HepG2 (cell line): ENCODE measurements around the gene CRIM1. TPM values are rescaled to one million over a fixed set of nuclear protein-coding genes. Genes with fewer than 3 reads are reported as not detected.

Source experiments
- AHDC1 ChIP-seq: sonication (generic); formaldehyde crosslinking; IDR thresholded peaks from 2 replicates; pipeline ENCODE4 v1.5.1; 2020; ENCODE audit warnings: mild to moderate bottlenecking, missing genetic modification reagents, borderline replicate concordance
- ATF5 ChIP-seq: sonication (generic); formaldehyde crosslinking; IDR thresholded peaks from 2 replicates; pipeline ENCODE4 v1.4.0; 2020; ENCODE audit warnings: mild to moderate bottlenecking, low read depth, missing genetic modification reagents
- BCL6 ChIP-seq: IDR thresholded peaks from 2 replicates; pipeline ENCODE4 v1.6.1; 2016; ENCODE audit warnings: missing genetic modification reagents, missing compliant biosample characterization
- CEBPB ChIP-seq: IDR thresholded peaks from 2 replicates; pipeline ENCODE4 v1.6.1; 2011; ENCODE audit warnings: low read depth, low read length, improper control_type of control experiment, borderline replicate concordance
- CREM ChIP-seq, 2 experiments: sonication (generic) in 1 of 2; formaldehyde crosslinking in 1 of 2; IDR thresholded peaks; 2 replicates each; pipeline versions ENCODE4 v1.4.0 to v1.6.1; 2016 to 2020; ENCODE audit warnings: antibody characterized with exemption in 1 of 2, mild to moderate bottlenecking in 1 of 2, missing genetic modification reagents in 1 of 2
- FOXA1 ChIP-seq, 2 experiments: fragments of 450-650 bp in 1 of 2; sonication (generic) in 1 of 2; formaldehyde crosslinking in 1 of 2; IDR thresholded peaks; 2 replicates each; pipeline versions ENCODE4 v1.4.0 to v1.6.1; 2016 to 2020; ENCODE audit warnings: missing genetic modification reagents in 1 of 2
- GATAD2A ChIP-seq: IDR thresholded peaks from 2 replicates; pipeline ENCODE4 v1.6.1; 2016
- GZF1 ChIP-seq: sonication (generic); formaldehyde crosslinking; IDR thresholded peaks from 2 replicates; pipeline ENCODE4 v1.5.1; 2020; ENCODE audit warnings: mild to moderate bottlenecking, missing genetic modification reagents
- ISL2 ChIP-seq: sonication (generic); formaldehyde crosslinking; IDR thresholded peaks from 2 replicates; pipeline ENCODE4 v1.5.0; 2020; ENCODE audit warnings: missing genetic modification reagents
- JUN ChIP-seq: sonication (generic); formaldehyde crosslinking; IDR thresholded peaks from 2 replicates; pipeline ENCODE4 v1.4.0; 2020; ENCODE audit warnings: mild to moderate bottlenecking, missing genetic modification reagents
- MXD3 ChIP-seq: IDR thresholded peaks from 2 replicates; pipeline ENCODE4 v1.6.1; 2016; ENCODE audit warnings: mild to moderate bottlenecking, missing biosample characterization, missing genetic modification reagents
- MYPOP ChIP-seq: sonication (generic); formaldehyde crosslinking; IDR thresholded peaks from 2 replicates; pipeline ENCODE4 v1.8.1; 2023; ENCODE audit warnings: mild to moderate bottlenecking, moderate library complexity, missing genetic modification reagents
- PHF20 ChIP-seq: sonication (generic); formaldehyde crosslinking; IDR thresholded peaks from 2 replicates; pipeline ENCODE4 v1.5.0; 2020; ENCODE audit warnings: mild to moderate bottlenecking, missing genetic modification reagents
- SNRNP70 ChIP-seq: fragments of 200-400 bp; formaldehyde crosslinking; IDR thresholded peaks from 2 replicates; pipeline ENCODE4 v1.6.1; 2017; ENCODE audit warnings: mild to moderate bottlenecking, low read depth, low read length, moderate library complexity
- XRCC5 ChIP-seq: fragments of 200-400 bp; formaldehyde crosslinking; optimal IDR thresholded peaks from 2 replicates; pipeline ENCODE3; 2017; ENCODE audit warnings: mild to moderate bottlenecking, low read length
- ZFP37 ChIP-seq: sonication (generic); formaldehyde crosslinking; IDR thresholded peaks from 2 replicates; pipeline ENCODE4 v1.4.0; 2020; ENCODE audit warnings: missing genetic modification reagents, borderline replicate concordance
- ZNF24 ChIP-seq: fragments of 450-650 bp; IDR thresholded peaks from 2 replicates; pipeline ENCODE4 v1.6.1; 2017; ENCODE audit warnings: antibody characterized with exemption, mild to moderate bottlenecking
- ZNF33B ChIP-seq: sonication (generic); formaldehyde crosslinking; IDR thresholded peaks from 2 replicates; pipeline ENCODE4 v1.5.1; 2020; ENCODE audit warnings: mild to moderate bottlenecking, missing genetic modification reagents
- ZNF414 ChIP-seq: sonication (generic); formaldehyde crosslinking; IDR thresholded peaks from 2 replicates; pipeline ENCODE4 v1.5.0; 2020; ENCODE audit warnings: missing genetic modification reagents
- ZNF430 ChIP-seq: sonication (generic); formaldehyde crosslinking; IDR thresholded peaks from 2 replicates; pipeline ENCODE4 v1.9.0; 2021; ENCODE audit warnings: mild to moderate bottlenecking, missing genetic modification reagents
- ZNF552 ChIP-seq: sonication (generic); formaldehyde crosslinking; IDR thresholded peaks from 2 replicates; pipeline ENCODE4 v1.9.0; 2022; ENCODE audit warnings: missing genetic modification reagents, mild to moderate bottlenecking, borderline replicate concordance
- polyA plus RNA-seq, 8 experiments: library from polyadenylated mRNA; depleted of rRNA in 3 of 8; stranded (reverse) in 7 of 8; unstranded in 1 of 8; fragments of >200 nt; fragmentation: Illumina TruSeq in 4 of 8; extraction: Trizol in 4 of 8; gene quantifications; 2 replicates each; pipeline versions ENCODE4 v1.2.1 to v1.2.3, GENCODE V29; 2011 to 2016; ENCODE audit warnings: low read depth in 4 of 8, missing spikeins in 1 of 8, mixed read lengths in 1 of 8; ENCODE audit not compliant: insufficient read depth in 1 of 8
- total RNA-seq, 5 experiments: library from RNA; depleted of rRNA; stranded (reverse); fragments of >200 nt; fragmentation: Illumina TruSeq; extraction: Trizol; gene quantifications; 2 replicates each; pipeline ENCODE4 v1.2.3, GENCODE V29; 2016; ENCODE audit warnings: low read depth in 1 of 5

Gene CRIM1
- total and polyA plus RNA-seq, 2 of the 13 experiments (the other 11 are each of a cell fraction or from before 2014, with no cell fraction given) = 39.1 to 69.9 TPM

- no peak for TF ChIP-seq CREM (IDR thresholded peaks at IDR 0.05)
- no peak for TF ChIP-seq CREM (CRISPR knock-in tag; IDR thresholded peaks at IDR 0.05)
- TF ChIP-seq CEBPB = no peak
- TF ChIP-seq FOXA1 (IDR thresholded peaks at IDR 0.05) = no peak
- peak; percentile 79 for TF ChIP-seq FOXA1 (CRISPR knock-in tag; IDR thresholded peaks at IDR 0.05)
- TF ChIP-seq MXD3 = no peak
- peak; percentile 84 for TF ChIP-seq AHDC1
- no peak for TF ChIP-seq JUN
- peak; percentile 15 for TF ChIP-seq XRCC5
- TF ChIP-seq ISL2 (CRISPR knock-in tag) = 0 out of 2 replicates have a peak, but pooled peaks have one; percentile 18
- TF ChIP-seq GATAD2A = peak; percentile 89
- no peak for TF ChIP-seq ZNF430 (CRISPR knock-in tag)
- no peak for TF ChIP-seq ZNF33B (CRISPR knock-in tag)
- TF ChIP-seq ZNF24 = no peak
- no peak for TF ChIP-seq SNRNP70
- no peak for TF ChIP-seq PHF20 (CRISPR knock-in tag)
- TF ChIP-seq MYPOP = peak; percentile 36; the same call in 1 of the 2 replicates
- no peak for TF ChIP-seq ZNF414 (CRISPR knock-in tag)
- no peak for TF ChIP-seq ZNF552 (CRISPR knock-in tag)
- TF ChIP-seq BCL6 (CRISPR knock-in tag) = peak; percentile 78
- TF ChIP-seq GZF1 (CRISPR knock-in tag) = no peak
- TF ChIP-seq ZFP37 (CRISPR knock-in tag) = no peak
- TF ChIP-seq ATF5 (CRISPR knock-in tag) = no peak
Observed at GRCh38 chr2:36376319-36376765, 20.8 kb downstream of the CRIM1 start (continued).
